ENCODE measurements around the gene TASOR2.

TASOR2 gene

GRCh38 chr10:5708356-5708755, 23.7 kb downstream of the TASOR2 start:
- DNase-seq (ENCODE audit: low spot score): no peak
- no peak for TF ChIP-seq CTCF (IDR thresholded peaks at IDR 0.05; ENCODE audit: extremely low read depth, missing control alignments)

GRCh38 chr10:5709865-5710264, 25.2 kb downstream of the TASOR2 start:
- TF ChIP-seq CTCF (IDR thresholded peaks at IDR 0.05; ENCODE audit: extremely low read depth, missing control alignments): no peak

GRCh38 chr10:5710859-5711258, 26.2 kb downstream of the TASOR2 start:
- DNase-seq (ENCODE audit: low spot score): no peak
- no peak for TF ChIP-seq CTCF (IDR thresholded peaks at IDR 0.05; ENCODE audit: extremely low read depth, missing control alignments)

More at GRCh38 chr10:5709865-5710264, 25.2 kb downstream of the TASOR2 start:
- DNase-seq (ENCODE audit: low spot score): no peak

GRCh38 chr10:5711642-5712041, 27.0 kb downstream of the TASOR2 start:
- no peak for TF ChIP-seq CTCF (IDR thresholded peaks at IDR 0.05; ENCODE audit: extremely low read depth, missing control alignments)
- no peak for DNase-seq (ENCODE audit: low spot score)

GRCh38 chr10:5719546-5719945, 34.9 kb downstream of the TASOR2 start:
- TF ChIP-seq CTCF (IDR thresholded peaks at IDR 0.05; ENCODE audit: extremely low read depth, missing control alignments): no peak
- no peak for DNase-seq (ENCODE audit: low spot score)

- no peak for TF ChIP-seq CTCF (IDR thresholded peaks at IDR 0.05; ENCODE audit: extremely low read depth, missing control alignments)
- DNase-seq (ENCODE audit: low spot score): no peak
Measured at GRCh38 chr10:5720182-5720581, 35.5 kb downstream of the TASOR2 start.

- DNase-seq (ENCODE audit: low spot score): no peak
Measured at GRCh38 chr10:5723692-5724091, 39.1 kb downstream of the TASOR2 start.

More at GRCh38 chr10:5723692-5724091, 39.1 kb downstream of the TASOR2 start:
- no peak for TF ChIP-seq CTCF (IDR thresholded peaks at IDR 0.05; ENCODE audit: extremely low read depth, missing control alignments)

All from GM20000 (cell line).